ENCODE data around the gene RNF212B.

The RNF212B gene

GRCh38 chr14:23294734-23295561 is 57.2 kb downstream of the RNF212B start:
- peak in 1 of 2 donors; percentile 30 for DNase-seq (ENCODE audit: low read depth in 1 of 2, low spot score in 1 of 2)

GRCh38 chr14:23296012-23296777 is 58.5 kb downstream of the RNF212B start:
- DNase-seq (ENCODE audit: low read depth in 1 of 2, low spot score in 1 of 2): no peak

- no peak for DNase-seq (ENCODE audit: low read depth in 1 of 2, low spot score in 1 of 2)
Measured at GRCh38 chr14:23297096-23297495, 59.4 kb downstream of the RNF212B start.

GRCh38 chr14:23297611-23298277 is 60.0 kb downstream of the RNF212B start:
- no peak for DNase-seq (ENCODE audit: low read depth in 1 of 2, low spot score in 1 of 2)

- no peak for DNase-seq (ENCODE audit: low read depth in 1 of 2, low spot score in 1 of 2)
Measured at GRCh38 chr14:23299211-23299957, 61.6 kb downstream of the RNF212B start.

- DNase-seq (ENCODE audit: low read depth in 1 of 2, low spot score in 1 of 2): no peak
Measured at GRCh38 chr14:23299986-23300686, 62.4 kb downstream of the RNF212B start.

- DNase-seq (ENCODE audit: low read depth in 1 of 2, low spot score in 1 of 2): no peak
Measured at GRCh38 chr14:23300687-23301223, 63.0 kb downstream of the RNF212B start.

GRCh38 chr14:23301288-23301968 is 63.7 kb downstream of the RNF212B start:
- peak; percentile 92 to 93 for DNase-seq (ENCODE audit: low read depth in 1 of 2, low spot score in 1 of 2)

GRCh38 chr14:23301969-23302289 is 64.2 kb downstream of the RNF212B start:
- DNase-seq (ENCODE audit: low read depth in 1 of 2, low spot score in 1 of 2): no peak

- peak; percentile 60 to 78 for DNase-seq (ENCODE audit: low read depth in 1 of 2, low spot score in 1 of 2)
Measured at GRCh38 chr14:23302290-23303225, 64.8 kb downstream of the RNF212B start, which contains the start of gene PPP1R3E. Gene PPP1R3E (minus strand): TSS chr14:23302859. CDS start chr14:23302576, 283 bp downstream.

- DNase-seq (ENCODE audit: low read depth in 1 of 2, low spot score in 1 of 2): no peak
Measured at GRCh38 chr14:23306412-23307145, 68.8 kb downstream of the RNF212B start, which contains the start of gene BCL2L2. Gene BCL2L2 (plus strand): TSS chr14:23306833. CDS start chr14:23307768, 935 bp downstream.

- DNase-seq (ENCODE audit: low read depth in 1 of 2, low spot score in 1 of 2): no peak
Measured at GRCh38 chr14:23307146-23307530, 69.4 kb downstream of the RNF212B start.

- no peak for DNase-seq (ENCODE audit: low read depth in 1 of 2, low spot score in 1 of 2)
Measured at GRCh38 chr14:23307687-23308644, 70.2 kb downstream of the RNF212B start.

GRCh38 chr14:23308721-23309445 is 71.1 kb downstream of the RNF212B start:
- DNase-seq (ENCODE audit: low read depth in 1 of 2, low spot score in 1 of 2): no peak

- no peak for DNase-seq (ENCODE audit: low read depth in 1 of 2, low spot score in 1 of 2)
Measured at GRCh38 chr14:23310546-23310945, 72.8 kb downstream of the RNF212B start.

- DNase-seq (ENCODE audit: low read depth in 1 of 2, low spot score in 1 of 2): no peak
Measured at GRCh38 chr14:23316300-23316699, 78.6 kb downstream of the RNF212B start.
